ENCODE measurements around the gene RBL2. TPM values are rescaled to one million over a fixed set of nuclear protein-coding genes. Genes with fewer than 3 reads are reported as not detected.

RBL2 gene
- total RNA-seq, 1 experiment from 2014 or later = 38.4 TPM

DNA sequence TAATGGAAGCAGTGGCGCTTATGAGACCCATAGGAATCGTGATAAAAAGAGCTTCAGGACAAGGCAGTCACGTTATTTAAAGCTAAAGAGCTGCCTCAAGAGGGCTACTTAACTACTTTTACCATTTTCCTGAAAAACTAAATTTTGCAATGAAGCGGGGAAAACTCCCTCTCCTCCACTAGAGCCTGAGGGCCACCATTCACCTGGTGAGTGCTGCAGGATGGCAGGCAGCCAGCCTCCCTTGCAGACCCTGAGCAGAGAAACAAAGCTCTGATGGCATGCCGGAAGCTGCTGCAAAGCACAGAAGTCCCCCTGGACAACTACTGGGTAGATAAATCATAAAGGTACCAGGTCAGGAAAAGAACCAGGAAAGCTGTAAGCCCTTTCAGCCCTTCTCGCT, 60.4 kb downstream of the RBL2 start (continued):
- TF ChIP-seq, protein P1, sequence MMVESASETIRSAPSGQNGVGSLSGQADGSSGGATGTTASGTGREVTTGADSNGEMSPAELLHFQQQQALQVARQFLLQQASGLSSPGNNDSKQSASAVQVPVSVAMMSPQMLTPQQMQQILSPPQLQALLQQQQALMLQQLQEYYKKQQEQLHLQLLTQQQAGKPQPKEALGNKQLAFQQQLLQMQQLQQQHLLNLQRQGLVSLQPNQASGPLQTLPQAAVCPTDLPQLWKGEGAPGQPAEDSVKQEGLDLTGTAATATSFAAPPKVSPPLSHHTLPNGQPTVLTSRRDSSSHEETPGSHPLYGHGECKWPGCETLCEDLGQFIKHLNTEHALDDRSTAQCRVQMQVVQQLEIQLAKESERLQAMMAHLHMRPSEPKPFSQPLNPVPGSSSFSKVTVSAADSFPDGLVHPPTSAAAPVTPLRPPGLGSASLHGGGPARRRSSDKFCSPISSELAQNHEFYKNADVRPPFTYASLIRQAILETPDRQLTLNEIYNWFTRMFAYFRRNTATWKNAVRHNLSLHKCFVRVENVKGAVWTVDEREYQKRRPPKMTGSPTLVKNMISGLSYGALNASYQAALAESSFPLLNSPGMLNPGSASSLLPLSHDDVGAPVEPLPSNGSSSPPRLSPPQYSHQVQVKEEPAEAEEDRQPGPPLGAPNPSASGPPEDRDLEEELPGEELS (CRISPR knock-in tag; IDR thresholded peaks at IDR 0.05) = no peak
- TF ChIP-seq ZNF232 (CRISPR knock-in tag; IDR thresholded peaks at IDR 0.05) = no peak
- TF ChIP-seq, protein P2, sequence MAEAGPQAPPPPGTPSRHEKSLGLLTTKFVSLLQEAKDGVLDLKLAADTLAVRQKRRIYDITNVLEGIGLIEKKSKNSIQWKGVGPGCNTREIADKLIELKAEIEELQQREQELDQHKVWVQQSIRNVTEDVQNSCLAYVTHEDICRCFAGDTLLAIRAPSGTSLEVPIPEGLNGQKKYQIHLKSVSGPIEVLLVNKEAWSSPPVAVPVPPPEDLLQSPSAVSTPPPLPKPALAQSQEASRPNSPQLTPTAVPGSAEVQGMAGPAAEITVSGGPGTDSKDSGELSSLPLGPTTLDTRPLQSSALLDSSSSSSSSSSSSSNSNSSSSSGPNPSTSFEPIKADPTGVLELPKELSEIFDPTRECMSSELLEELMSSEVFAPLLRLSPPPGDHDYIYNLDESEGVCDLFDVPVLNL (CRISPR knock-in tag; IDR thresholded peaks at IDR 0.05; ENCODE audit: borderline replicate concordance, low read depth) = no peak

DNA sequence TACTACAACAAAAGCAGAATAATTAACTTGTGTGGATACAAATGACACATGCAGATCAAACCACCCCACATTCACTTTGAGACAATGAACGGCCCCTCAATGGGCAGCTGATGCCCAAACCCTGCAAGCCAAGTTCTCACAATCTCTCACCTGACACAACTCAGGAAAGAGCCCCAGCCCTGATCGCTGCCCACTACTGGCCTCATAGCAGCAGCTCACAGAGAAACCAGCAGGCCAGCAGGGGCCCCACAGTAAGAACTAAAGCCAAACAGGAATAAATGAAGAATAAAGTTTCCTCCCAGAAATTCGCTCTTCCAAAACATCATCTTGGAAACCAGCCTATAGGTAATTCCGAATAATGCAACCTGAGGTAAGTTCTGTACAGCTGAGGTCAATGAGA, 61.1 kb downstream of the RBL2 start:
- ATAC-seq (peak; percentile 61; the same call in 1 of the 2 replicates), DNase-seq (ENCODE audit: low spot score) (peak; percentile 29)
- H3K4me3 Mint-ChIP-seq = no peak overlapping the region
- H3K27ac Mint-ChIP-seq = no peak overlapping the region
- TF ChIP-seq NFATC4 (CRISPR knock-in tag; IDR thresholded peaks at IDR 0.05) (no peak), FOXJ3 (CRISPR knock-in tag; IDR thresholded peaks at IDR 0.05; ENCODE audit: borderline replicate concordance) (no peak), FOXP1 (CRISPR knock-in tag; IDR thresholded peaks at IDR 0.05; ENCODE audit: borderline replicate concordance) (no peak)
- TF ChIP-seq, protein P2 (CRISPR knock-in tag; IDR thresholded peaks at IDR 0.05; ENCODE audit: borderline replicate concordance, low read depth) = no peak
- TF ChIP-seq, protein P3, sequence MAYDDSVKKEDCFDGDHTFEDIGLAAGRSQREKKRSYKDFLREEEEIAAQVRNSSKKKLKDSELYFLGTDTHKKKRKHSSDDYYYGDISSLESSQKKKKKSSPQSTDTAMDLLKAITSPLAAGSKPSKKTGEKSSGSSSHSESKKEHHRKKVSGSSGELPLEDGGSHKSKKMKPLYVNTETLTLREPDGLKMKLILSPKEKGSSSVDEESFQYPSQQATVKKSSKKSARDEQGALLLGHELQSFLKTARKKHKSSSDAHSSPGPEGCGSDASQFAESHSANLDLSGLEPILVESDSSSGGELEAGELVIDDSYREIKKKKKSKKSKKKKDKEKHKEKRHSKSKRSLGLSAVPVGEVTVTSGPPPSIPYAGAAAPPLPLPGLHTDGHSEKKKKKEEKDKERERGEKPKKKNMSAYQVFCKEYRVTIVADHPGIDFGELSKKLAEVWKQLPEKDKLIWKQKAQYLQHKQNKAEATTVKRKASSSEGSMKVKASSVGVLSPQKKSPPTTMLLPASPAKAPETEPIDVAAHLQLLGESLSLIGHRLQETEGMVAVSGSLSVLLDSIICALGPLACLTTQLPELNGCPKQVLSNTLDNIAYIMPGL (CRISPR knock-in tag; IDR thresholded peaks at IDR 0.05) = no peak
- TF ChIP-seq, protein P4, sequence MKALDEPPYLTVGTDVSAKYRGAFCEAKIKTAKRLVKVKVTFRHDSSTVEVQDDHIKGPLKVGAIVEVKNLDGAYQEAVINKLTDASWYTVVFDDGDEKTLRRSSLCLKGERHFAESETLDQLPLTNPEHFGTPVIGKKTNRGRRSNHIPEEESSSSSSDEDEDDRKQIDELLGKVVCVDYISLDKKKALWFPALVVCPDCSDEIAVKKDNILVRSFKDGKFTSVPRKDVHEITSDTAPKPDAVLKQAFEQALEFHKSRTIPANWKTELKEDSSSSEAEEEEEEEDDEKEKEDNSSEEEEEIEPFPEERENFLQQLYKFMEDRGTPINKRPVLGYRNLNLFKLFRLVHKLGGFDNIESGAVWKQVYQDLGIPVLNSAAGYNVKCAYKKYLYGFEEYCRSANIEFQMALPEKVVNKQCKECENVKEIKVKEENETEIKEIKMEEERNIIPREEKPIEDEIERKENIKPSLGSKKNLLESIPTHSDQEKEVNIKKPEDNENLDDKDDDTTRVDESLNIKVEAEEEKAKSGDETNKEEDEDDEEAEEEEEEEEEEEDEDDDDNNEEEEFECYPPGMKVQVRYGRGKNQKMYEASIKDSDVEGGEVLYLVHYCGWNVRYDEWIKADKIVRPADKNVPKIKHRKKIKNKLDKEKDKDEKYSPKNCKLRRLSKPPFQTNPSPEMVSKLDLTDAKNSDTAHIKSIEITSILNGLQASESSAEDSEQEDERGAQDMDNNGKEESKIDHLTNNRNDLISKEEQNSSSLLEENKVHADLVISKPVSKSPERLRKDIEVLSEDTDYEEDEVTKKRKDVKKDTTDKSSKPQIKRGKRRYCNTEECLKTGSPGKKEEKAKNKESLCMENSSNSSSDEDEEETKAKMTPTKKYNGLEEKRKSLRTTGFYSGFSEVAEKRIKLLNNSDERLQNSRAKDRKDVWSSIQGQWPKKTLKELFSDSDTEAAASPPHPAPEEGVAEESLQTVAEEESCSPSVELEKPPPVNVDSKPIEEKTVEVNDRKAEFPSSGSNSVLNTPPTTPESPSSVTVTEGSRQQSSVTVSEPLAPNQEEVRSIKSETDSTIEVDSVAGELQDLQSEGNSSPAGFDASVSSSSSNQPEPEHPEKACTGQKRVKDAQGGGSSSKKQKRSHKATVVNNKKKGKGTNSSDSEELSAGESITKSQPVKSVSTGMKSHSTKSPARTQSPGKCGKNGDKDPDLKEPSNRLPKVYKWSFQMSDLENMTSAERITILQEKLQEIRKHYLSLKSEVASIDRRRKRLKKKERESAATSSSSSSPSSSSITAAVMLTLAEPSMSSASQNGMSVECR (CRISPR knock-in tag; IDR thresholded peaks at IDR 0.05; ENCODE audit: borderline replicate concordance) = no peak
- H3K9me3 Mint-ChIP-seq = no peaks in the 10 kb centered on the region
- H3K36me3 Mint-ChIP-seq = peaks cover 57% of the 10 kb centered on the region
- H3K27me3 Mint-ChIP-seq (ENCODE audit: low read depth) = no peaks in the 10 kb centered on the region
- CTCF ChIA-PET = interaction anchor here (1.5 kb wide), 1 partner anchor 15 kb away, joined by 11 read pairs; no protein-coding TSS in a partner anchor
- POLR2A ChIA-PET = no interaction called here
- H3K4me1 Mint-ChIP-seq = no peaks in the 10 kb centered on the region

DNA sequence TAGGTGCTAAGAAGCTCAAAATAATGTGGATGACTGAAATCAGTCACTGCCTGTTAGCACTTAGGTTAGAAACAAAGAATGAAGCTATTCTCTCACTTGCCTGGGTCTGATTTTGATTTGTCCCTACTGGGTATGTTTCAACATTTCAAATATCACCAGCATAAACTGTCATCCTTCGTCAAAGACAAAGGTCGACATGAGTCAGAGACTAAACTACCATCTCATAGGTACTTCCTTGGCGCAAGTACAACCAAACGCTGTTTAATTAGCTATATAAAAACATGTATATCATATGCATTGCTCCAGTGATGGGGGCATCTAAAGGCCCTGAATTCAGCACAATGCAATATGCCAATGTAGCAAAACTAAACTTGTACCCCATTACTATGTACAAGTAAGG, 64.7 kb downstream of the RBL2 start:
- CTCF ChIA-PET = interaction anchor here (0.7 to 1.1 kb wide), 2 partner anchors 11 kb away, joined by 3 to 4 read pairs; no protein-coding TSS in a partner anchor
- POLR2A ChIA-PET = no interaction called here

More for the DNA sequence above, 64.7 kb downstream of the RBL2 start:
- DNase-seq (ENCODE audit: low spot score) = no peak
- no peak overlapping the region for H3K27ac Mint-ChIP-seq
- no peak for ATAC-seq
- H3K27me3 Mint-ChIP-seq (ENCODE audit: low read depth) = no peaks in the 10 kb centered on the region
- peaks cover 34% of the 10 kb centered on the region for H3K36me3 Mint-ChIP-seq
- TF ChIP-seq, protein P5, sequence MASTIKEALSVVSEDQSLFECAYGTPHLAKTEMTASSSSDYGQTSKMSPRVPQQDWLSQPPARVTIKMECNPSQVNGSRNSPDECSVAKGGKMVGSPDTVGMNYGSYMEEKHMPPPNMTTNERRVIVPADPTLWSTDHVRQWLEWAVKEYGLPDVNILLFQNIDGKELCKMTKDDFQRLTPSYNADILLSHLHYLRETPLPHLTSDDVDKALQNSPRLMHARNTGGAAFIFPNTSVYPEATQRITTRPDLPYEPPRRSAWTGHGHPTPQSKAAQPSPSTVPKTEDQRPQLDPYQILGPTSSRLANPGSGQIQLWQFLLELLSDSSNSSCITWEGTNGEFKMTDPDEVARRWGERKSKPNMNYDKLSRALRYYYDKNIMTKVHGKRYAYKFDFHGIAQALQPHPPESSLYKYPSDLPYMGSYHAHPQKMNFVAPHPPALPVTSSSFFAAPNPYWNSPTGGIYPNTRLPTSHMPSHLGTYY (CRISPR knock-in tag; IDR thresholded peaks at IDR 0.05) = no peak
- TF ChIP-seq, protein P6, sequence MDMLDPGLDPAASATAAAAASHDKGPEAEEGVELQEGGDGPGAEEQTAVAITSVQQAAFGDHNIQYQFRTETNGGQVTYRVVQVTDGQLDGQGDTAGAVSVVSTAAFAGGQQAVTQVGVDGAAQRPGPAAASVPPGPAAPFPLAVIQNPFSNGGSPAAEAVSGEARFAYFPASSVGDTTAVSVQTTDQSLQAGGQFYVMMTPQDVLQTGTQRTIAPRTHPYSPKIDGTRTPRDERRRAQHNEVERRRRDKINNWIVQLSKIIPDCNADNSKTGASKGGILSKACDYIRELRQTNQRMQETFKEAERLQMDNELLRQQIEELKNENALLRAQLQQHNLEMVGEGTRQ (CRISPR knock-in tag; IDR thresholded peaks at IDR 0.05) = no peak
- TF ChIP-seq NFATC4 (CRISPR knock-in tag; IDR thresholded peaks at IDR 0.05) = no peak
- no peak for TF ChIP-seq TP53 (CRISPR knock-in tag; IDR thresholded peaks at IDR 0.05)
- H3K4me1 Mint-ChIP-seq = peaks cover 17% of the 10 kb centered on the region
- no peaks in the 10 kb centered on the region for H3K9me3 Mint-ChIP-seq
- H3K4me3 Mint-ChIP-seq = no peak overlapping the region
